ENCODE results near the gene IDH3G.
A peak's percentile ranks its signal among the peaks of the same experiment; 100 is the strongest.

IDH3G gene

GRCh38 chrX:153764786-153765137 lies 29.4 kb downstream of the IDH3G start (continued):
- TF ChIP-seq ZNF26 (tag by site-specific recombination; IDR thresholded peaks at IDR 0.05) (no peak), ZNF350 (tag by site-specific recombination; IDR thresholded peaks at IDR 0.05) (no peak), ZNF629 (tag by site-specific recombination; IDR thresholded peaks at IDR 0.05) (no peak), ZNF133 (tag by site-specific recombination; IDR thresholded peaks at IDR 0.05) (no peak), TRIM28 (IDR thresholded peaks at IDR 0.05; ENCODE audit: borderline replicate concordance, low read length) (no peak), ZNF174 (tag by site-specific recombination; IDR thresholded peaks at IDR 0.05) (no peak), ZNF701 (tag by site-specific recombination; IDR thresholded peaks at IDR 0.05) (no peak), ZNF114 (tag by site-specific recombination; IDR thresholded peaks at IDR 0.05) (no peak), ZNF175 (tag by site-specific recombination; IDR thresholded peaks at IDR 0.05) (no peak), REPIN1 (tag by site-specific recombination; IDR thresholded peaks at IDR 0.05; ENCODE audit: low read depth) (no peak), ZNF549 (tag by site-specific recombination; IDR thresholded peaks at IDR 0.05) (no peak)
- TF ChIP-seq, protein P1, sequence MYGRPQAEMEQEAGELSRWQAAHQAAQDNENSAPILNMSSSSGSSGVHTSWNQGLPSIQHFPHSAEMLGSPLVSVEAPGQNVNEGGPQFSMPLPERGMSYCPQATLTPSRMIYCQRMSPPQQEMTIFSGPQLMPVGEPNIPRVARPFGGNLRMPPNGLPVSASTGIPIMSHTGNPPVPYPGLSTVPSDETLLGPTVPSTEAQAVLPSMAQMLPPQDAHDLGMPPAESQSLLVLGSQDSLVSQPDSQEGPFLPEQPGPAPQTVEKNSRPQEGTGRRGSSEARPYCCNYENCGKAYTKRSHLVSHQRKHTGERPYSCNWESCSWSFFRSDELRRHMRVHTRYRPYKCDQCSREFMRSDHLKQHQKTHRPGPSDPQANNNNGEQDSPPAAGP (tag by site-specific recombination; IDR thresholded peaks at IDR 0.05), result no peak

GRCh38 chrX:153763989-153764755 lies 30.0 kb downstream of the IDH3G start, which contains the start of gene PLXNB3:
Gene PLXNB3, plus strand, starts transcription at chrX:153764249. Its CDS starts 1,287 bp downstream, at chrX:153765536.
- H3K27ac ChIP-seq (ENCODE audit: extremely low read depth, low read depth, low read length), result no peak within 1 kb of the TSS
- no peaks in the 10 kb centered on the region for H3K9me3 ChIP-seq (ENCODE audit: control insufficient read depth, insufficient read depth, low read depth, low read length)
- ChIA-PET POLR2A (interaction anchor here (1.1 kb wide), 1 partner anchor 181 kb away, joined by 3 read pairs; the partner anchor contains the start of gene RENBP), CTCF (interaction anchor here (0.6 to 6.5 kb wide), 14 partner anchors 9 to 269 kb away, joined by 3 to 63 read pairs (median 4); partner anchors contain the start of genes IDH3G and SSR4)
- H3K4me1 ChIP-seq (ENCODE audit: control insufficient read depth, insufficient read depth, low read length), result 0 out of 2 replicates have a peak, but pooled peaks cover 3% of the 10 kb centered on the region
- H3K36me3 ChIP-seq (ENCODE audit: control insufficient read depth in 2 of 2, insufficient read depth in 1 of 2, low read length in 2 of 2), result no peaks in the 10 kb centered on the region
- no peak within 1 kb of the TSS for H3K4me3 ChIP-seq (ENCODE audit: low read depth, low read length)
- TF ChIP-seq KLF8 (tag by site-specific recombination; IDR thresholded peaks at IDR 0.05) (peak; percentile 48), SP3 (tag by site-specific recombination; IDR thresholded peaks at IDR 0.05) (peak; percentile 37; the same call in 1 of the 2 replicates), KLF9 (tag by site-specific recombination; IDR thresholded peaks at IDR 0.05; ENCODE audit: low read depth) (peak; percentile 32; the same call in 1 of the 2 replicates), PATZ1 (tag by site-specific recombination; IDR thresholded peaks at IDR 0.05) (peak; percentile 62; the same call in 1 of the 2 replicates), ZNF76 (tag by site-specific recombination; IDR thresholded peaks at IDR 0.05; ENCODE audit: borderline replicate concordance, low read depth) (peak; percentile 87), KLF1 (tag by site-specific recombination; IDR thresholded peaks at IDR 0.05) (0 out of 2 replicates have a peak, but pooled peaks have one; percentile 28), ZIC2 (tag by site-specific recombination; IDR thresholded peaks at IDR 0.05) (no peak), ZNF610 (tag by site-specific recombination; IDR thresholded peaks at IDR 0.05; ENCODE audit: borderline replicate concordance) (no peak)
- TF ChIP-seq, protein P2, sequence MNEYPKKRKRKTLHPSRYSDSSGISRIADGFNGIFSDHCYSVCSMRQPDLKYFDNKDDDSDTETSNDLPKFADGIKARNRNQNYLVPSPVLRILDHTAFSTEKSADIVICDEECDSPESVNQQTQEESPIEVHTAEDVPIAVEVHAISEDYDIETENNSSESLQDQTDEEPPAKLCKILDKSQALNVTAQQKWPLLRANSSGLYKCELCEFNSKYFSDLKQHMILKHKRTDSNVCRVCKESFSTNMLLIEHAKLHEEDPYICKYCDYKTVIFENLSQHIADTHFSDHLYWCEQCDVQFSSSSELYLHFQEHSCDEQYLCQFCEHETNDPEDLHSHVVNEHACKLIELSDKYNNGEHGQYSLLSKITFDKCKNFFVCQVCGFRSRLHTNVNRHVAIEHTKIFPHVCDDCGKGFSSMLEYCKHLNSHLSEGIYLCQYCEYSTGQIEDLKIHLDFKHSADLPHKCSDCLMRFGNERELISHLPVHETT (tag by site-specific recombination; IDR thresholded peaks at IDR 0.05), result 0 out of 2 replicates have a peak, but pooled peaks have one; percentile 39
- TF ChIP-seq, protein P1 (tag by site-specific recombination; IDR thresholded peaks at IDR 0.05), result peak; percentile 66; the same call in 1 of the 2 replicates
- TF ChIP-seq, protein P3, sequence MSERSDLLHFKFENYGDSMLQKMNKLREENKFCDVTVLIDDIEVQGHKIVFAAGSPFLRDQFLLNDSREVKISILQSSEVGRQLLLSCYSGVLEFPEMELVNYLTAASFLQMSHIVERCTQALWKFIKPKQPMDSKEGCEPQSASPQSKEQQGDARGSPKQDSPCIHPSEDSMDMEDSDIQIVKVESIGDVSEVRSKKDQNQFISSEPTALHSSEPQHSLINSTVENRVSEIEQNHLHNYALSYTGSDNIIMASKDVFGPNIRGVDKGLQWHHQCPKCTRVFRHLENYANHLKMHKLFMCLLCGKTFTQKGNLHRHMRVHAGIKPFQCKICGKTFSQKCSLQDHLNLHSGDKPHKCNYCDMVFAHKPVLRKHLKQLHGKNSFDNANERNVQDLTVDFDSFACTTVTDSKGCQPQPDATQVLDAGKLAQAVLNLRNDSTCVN (tag by site-specific recombination; optimal IDR thresholded peaks at IDR 0.05), result peak; percentile 15
- TF ChIP-seq, protein P4, sequence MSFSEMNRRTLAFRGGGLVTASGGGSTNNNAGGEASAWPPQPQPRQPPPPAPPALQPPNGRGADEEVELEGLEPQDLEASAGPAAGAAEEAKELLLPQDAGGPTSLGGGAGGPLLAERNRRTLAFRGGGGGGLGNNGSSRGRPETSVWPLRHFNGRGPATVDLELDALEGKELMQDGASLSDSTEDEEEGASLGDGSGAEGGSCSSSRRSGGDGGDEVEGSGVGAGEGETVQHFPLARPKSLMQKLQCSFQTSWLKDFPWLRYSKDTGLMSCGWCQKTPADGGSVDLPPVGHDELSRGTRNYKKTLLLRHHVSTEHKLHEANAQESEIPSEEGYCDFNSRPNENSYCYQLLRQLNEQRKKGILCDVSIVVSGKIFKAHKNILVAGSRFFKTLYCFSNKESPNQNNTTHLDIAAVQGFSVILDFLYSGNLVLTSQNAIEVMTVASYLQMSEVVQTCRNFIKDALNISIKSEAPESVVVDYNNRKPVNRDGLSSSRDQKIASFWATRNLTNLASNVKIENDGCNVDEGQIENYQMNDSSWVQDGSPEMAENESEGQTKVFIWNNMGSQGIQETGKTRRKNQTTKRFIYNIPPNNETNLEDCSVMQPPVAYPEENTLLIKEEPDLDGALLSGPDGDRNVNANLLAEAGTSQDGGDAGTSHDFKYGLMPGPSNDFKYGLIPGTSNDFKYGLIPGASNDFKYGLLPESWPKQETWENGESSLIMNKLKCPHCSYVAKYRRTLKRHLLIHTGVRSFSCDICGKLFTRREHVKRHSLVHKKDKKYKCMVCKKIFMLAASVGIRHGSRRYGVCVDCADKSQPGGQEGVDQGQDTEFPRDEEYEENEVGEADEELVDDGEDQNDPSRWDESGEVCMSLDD (tag by site-specific recombination; IDR thresholded peaks at IDR 0.05), result 0 out of 2 replicates have a peak, but pooled peaks have one; percentile 11

Measured in HEK293 (cell line).